Body of pancreas (tissue), 4 donors: ENCODE results near the gene GTF2I.

Experiments used
- CTCF ChIP-seq, 7 experiments: fragments of 450-650 bp in 4 of 7; fragments of 200-600 bp in 3 of 7; sonication (generic) in 3 of 7; IDR thresholded peaks; one replicate each; pipeline ENCODE4 v1.5.1; 2016 to 2019; ENCODE audit warnings: antibody characterized with exemption in 7 of 7
- POLR2A ChIP-seq, 3 donors: fragments of 450-650 bp; IDR thresholded peaks; one replicate each; pipeline ENCODE4 v1.6.1; 2016; ENCODE audit warnings: antibody characterized with exemption in 3 of 3, mild to moderate bottlenecking in 2 of 3

GRCh38 chr7:74622228-74622749, 35.2 kb upstream of the GTF2I start:
- TF ChIP-seq CTCF (IDR thresholded peaks at IDR 0.05): no peak
- no peak for TF ChIP-seq POLR2A (IDR thresholded peaks at IDR 0.05)
